ENCODE data around the gene ZNF25.
"Not testable (repeated sequence)": the region's sequence is repeated elsewhere in the genome, so short reads cannot be mapped to it uniquely, and the experiment has no call there.

ZNF25 gene

GRCh38 chr10:37937864-37938263, 38.6 kb downstream of the ZNF25 start:
- no peak for DNase-seq

GRCh38 chr10:37934791-37935190, 41.7 kb downstream of the ZNF25 start:
- DNase-seq = no peak

- no peak for DNase-seq
These were observed 46.0 kb downstream of the ZNF25 start for GRCh38 chr10:37930423-37930822.

- DNase-seq = not testable (repeated sequence)
These were observed 68.3 kb downstream of the ZNF25 start for GRCh38 chr10:37908165-37908564.

- DNase-seq = no peak
These were observed 70.1 kb downstream of the ZNF25 start for GRCh38 chr10:37906382-37906781.
